Right cardiac atrium (tissue), 5 donors: Measurements from ENCODE around the gene GTF3C1. TPM values are rescaled to one million over a fixed set of nuclear protein-coding genes. Genes with fewer than 3 reads are reported as not detected.
A peak's percentile ranks its signal among the peaks of the same experiment; 100 is the strongest.

Experiments
- ATAC-seq, 2 donors: fragments of 200-7000 bp; cut with Tn5 transposase; one replicate each; pipeline versions ENCODE4 v1.8.0 to v1.9.1; 2020; ENCODE audit warnings: moderate library complexity in 2 of 2, mild to moderate bottlenecking in 1 of 2
- DNase-seq, 3 donors: peaks; one replicate each; pipeline ENCODE4 v3.0.0-alpha.2; 2020
- H3K27ac ChIP-seq: one replicate; pipeline ENCODE4 v1.5.1; 2013; ENCODE audit warnings: mild to moderate bottlenecking, low read length, control low read depth, moderate library complexity
- H3K27me3 ChIP-seq: one replicate; pipeline ENCODE4 v1.6.1; 2013; ENCODE audit not compliant: control insufficient read depth, insufficient read depth
- H3K4me1 ChIP-seq: one replicate; pipeline ENCODE4 v1.6.1; 2013; ENCODE audit warnings: low read length; ENCODE audit not compliant: control insufficient read depth, insufficient read depth
- H3K4me3 ChIP-seq: one replicate; pipeline ENCODE4 v1.5.1; 2013; ENCODE audit warnings: low read length, control low read depth
- H3K9me3 ChIP-seq: one replicate; pipeline ENCODE4 v1.6.1; 2013; ENCODE audit warnings: low read length; ENCODE audit not compliant: control insufficient read depth
- WGBS: extraction: QIAGEN DNeasy Blood & Tissue Kit; methylation state at CpG from one replicate; pipeline ENCODE4 v1.1.7; 2013; 5-methylcytosine and 5-hydroxymethylcytosine counted together
- intact Hi-C, 4 donors: fragments of 100-400 bp; cut with DNase I; formaldehyde crosslinking; loops; one replicate each; pipeline versions ENCODE4 v1.11.0 to v1.14.0; 2022 to 2023
- polyA plus RNA-seq: library from polyadenylated mRNA; stranded (reverse); fragments of 200-250 nt; gene quantifications from one replicate; pipeline ENCODE4 v1.2.3, GENCODE V29; 2013
- total RNA-seq, 4 donors: library from RNA; stranded (reverse); fragmentation: NEBNext Ultra II Directional; extraction: Animal tissue kit (Norgen Biotek cat#: 25700); gene quantifications; one replicate each; pipeline ENCODE4 v1.2.1, GENCODE V29; 2021
- donor health status: healthy with polysubstance abuse.
- donor health status: DM: no; HTN: yes; CAD: no.
- donor health status: DM: no; HTN: no; CAD: no.
- donor health status: DM: no; HTN: yes; CAD: no; lungs with severe emphysema.
- donor health status: DM: yes; HTN: yes; CAD: no.

Gene GTF3C1
- total and polyA plus RNA-seq, 5 donors: 49.0 to 58.6 (median 56.6) TPM

DNA sequence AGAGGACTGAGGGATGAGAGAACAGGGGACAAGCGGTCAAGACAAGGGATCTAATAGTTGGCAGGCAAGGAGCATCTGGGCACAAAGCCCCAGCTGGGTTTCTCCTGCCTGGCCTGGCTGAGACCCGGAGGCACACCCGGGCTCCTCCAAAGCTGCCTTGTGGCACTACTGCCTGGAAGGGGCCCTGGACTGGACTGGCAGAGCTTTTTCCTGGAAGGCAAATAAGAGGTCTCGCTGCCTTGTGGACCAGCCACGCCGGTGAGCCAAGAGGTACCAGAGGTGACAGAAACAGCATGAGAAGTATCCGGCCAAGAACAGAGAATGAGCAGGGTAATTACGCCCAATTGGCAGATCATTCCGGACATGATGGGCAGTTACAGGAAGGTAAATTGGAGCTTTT lies 64.6 kb downstream of the GTF3C1 start:
- Histone ChIP-seq H3K27ac (no peak overlapping the region), H3K4me3 (no peak overlapping the region), H3K27me3 (no peaks in the 10 kb centered on the region), H3K4me1 (no peaks in the 10 kb centered on the region), H3K9me3 (no peaks in the 10 kb centered on the region)
- intact Hi-C loops: no loop called here
- WGBS: 94% methylated on average over 9 of the region's 9 CpGs
- no peak for DNase-seq
- ATAC-seq: no peak

DNA sequence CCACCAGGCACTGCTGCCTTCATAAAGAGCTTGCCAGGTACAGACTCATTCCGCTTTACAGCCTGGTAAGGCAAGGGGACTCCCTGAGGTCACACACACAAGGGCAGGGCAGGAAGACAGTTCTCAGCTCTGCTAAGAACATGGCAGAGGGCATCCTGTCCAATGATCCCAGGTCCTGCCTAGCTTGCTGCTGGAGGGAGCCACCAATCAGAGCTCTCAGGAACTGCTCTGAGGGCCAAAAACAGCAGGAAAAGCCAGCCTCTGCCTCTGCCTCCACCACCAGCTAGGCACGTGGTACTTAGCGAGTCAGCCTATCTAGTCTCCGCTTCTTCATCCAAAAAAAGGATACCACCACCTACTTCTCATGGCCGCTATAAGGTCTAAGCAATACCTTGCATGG lies 66.1 kb downstream of the GTF3C1 start:
- intact Hi-C loops: no loop called here
- no peak for ATAC-seq
- Histone ChIP-seq H3K27me3 (no peaks in the 10 kb centered on the region), H3K27ac (no peak overlapping the region), H3K4me1 (no peaks in the 10 kb centered on the region), H3K4me3 (no peak overlapping the region), H3K9me3 (no peaks in the 10 kb centered on the region)
- WGBS: 86% methylated on average over 5 of the region's 5 CpGs
- peak in 1 of 3 donors; percentile 3 for DNase-seq

DNA sequence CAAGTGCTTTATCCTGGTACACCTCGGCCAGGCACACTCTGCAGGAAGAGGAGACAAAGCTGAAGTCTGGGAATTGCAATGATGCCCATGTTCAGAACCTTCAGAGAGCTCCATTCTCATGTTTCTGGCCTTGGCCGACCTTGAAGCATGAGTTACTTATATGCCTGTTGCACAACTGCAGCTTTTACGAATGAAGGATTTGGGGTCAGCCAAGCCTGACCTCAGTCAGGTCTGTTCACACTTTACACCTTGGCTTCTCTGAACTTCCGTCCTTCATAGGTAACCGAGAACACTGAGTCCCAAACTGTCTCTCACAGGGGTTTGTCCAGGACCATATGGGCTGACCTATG lies 66.7 kb downstream of the GTF3C1 start:
- DNase-seq: no peak
- Histone ChIP-seq H3K4me1 (no peaks in the 10 kb centered on the region), H3K27me3 (no peaks in the 10 kb centered on the region), H3K27ac (no peak overlapping the region), H3K9me3 (no peaks in the 10 kb centered on the region), H3K4me3 (no peak overlapping the region)
- intact Hi-C loops: no loop called here
- ATAC-seq: no peak
- WGBS: 90% methylated on average over 5 of the region's 5 CpGs

DNA sequence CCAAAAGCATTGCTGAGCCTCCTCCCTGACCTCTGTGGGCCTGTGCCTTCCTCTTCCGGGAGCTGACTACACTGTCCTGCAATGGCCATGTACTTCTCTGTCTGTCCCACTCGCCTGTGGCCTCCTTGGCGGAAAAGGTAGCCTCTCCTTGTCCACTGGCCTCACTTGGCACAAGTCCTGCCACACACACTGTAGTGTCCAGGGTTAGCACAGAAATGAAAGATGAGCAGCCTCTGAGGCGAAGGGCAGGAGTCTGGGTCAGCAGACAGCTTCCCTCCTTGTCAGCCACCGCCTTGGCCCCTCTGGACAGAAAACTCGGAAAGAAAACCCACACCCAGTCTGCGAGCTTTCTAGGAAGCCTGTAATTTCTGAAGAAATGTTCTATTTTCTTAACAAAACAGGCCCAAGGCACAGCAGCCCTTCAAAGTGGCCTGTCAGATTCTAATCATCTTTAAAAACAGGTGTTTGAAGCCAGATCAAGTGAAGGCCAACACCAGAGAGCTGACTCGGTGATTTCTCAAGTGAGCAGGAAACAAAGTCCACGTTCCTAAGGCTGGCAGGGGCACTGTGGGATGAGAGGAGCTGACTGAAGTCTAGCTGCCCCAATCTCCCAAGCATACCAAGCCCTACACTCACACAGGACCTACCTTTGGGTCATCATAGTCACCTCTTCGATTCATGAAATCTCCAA lies 67.2 kb downstream of the GTF3C1 start:
- Histone ChIP-seq H3K9me3 (no peaks in the 10 kb centered on the region), H3K4me3 (no peak overlapping the region), H3K27ac (no peak overlapping the region), H3K27me3 (no peaks in the 10 kb centered on the region), H3K4me1 (no peaks in the 10 kb centered on the region)
- WGBS: 91% methylated on average over 10 of the region's 10 CpGs
- intact Hi-C loops: no loop called here
- DNase-seq (peak in 1 of 3 donors; percentile 12), ATAC-seq (no peak)

DNA sequence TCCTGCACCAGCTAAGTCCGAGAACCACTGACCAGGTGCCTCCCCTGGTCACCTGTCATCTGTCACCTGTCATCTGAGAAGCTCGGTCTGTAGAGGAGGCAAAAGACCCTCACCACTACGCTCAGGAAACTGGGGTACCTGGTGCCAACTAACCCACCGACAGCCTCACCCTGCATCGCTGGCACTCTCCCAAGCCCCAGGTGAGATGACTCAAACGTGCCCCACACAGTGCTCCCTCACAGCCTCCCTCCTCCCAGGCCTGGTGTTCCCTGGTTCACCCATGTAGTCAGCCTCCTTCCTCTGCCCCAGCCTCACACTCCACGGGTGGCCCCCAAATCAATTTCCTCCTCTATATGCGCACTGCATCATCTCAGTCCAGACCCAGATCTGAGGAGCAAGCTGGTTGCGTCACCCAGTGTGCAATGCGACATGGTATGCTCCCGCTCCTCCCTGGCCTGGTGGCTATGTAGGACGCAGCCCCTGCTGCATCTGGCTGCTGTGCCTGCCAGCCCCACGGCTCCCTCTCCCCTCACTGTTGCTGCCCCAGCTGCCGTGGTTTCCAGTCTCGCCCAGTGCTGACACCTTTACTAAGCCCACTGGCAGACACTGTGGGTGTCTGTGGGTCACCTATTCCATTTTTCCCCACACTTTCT lies 68.3 kb downstream of the GTF3C1 start:
- no peaks in the 10 kb centered on the region for H3K4me1 ChIP-seq
- no peaks in the 10 kb centered on the region for H3K9me3 ChIP-seq
- WGBS: 87% methylated on average over 15 of the region's 15 CpGs
- no peak overlapping the region for H3K4me3 ChIP-seq
- intact Hi-C loops: no loop called here
- ATAC-seq (peak; percentile 30 to 35), DNase-seq (peak in 1 of 3 donors; percentile 40)
- no peaks in the 10 kb centered on the region for H3K27me3 ChIP-seq
- H3K27ac ChIP-seq: no peak overlapping the region

DNA sequence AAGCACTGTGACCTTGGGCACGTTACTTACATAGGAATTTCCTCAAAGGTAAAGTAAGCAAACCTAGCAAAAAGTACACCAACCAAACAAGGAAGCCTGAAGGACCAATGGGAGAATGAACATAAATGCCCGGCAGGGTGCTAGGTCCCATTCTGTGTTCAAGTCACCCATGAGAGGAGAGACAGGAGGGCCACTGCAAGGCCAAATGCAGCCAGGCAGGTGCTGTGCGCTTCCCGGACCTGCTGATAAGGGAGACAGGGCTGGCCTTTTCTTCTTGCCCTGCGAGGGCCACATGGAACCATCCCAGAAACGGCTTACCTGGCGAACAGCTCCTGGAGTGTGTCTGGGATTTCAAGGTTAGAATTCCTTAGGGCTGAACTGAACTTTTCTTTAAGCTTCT lies 69.0 kb downstream of the GTF3C1 start:
- H3K9me3 ChIP-seq: no peaks in the 10 kb centered on the region
- H3K27ac ChIP-seq: no peak overlapping the region
- no peak overlapping the region for H3K4me3 ChIP-seq
- no peaks in the 10 kb centered on the region for H3K27me3 ChIP-seq
- no peaks in the 10 kb centered on the region for H3K4me1 ChIP-seq
- WGBS: 90% methylated on average over 7 of the region's 7 CpGs
- no peak for DNase-seq
- no peak for ATAC-seq
- intact Hi-C loops: no loop called here

DNA sequence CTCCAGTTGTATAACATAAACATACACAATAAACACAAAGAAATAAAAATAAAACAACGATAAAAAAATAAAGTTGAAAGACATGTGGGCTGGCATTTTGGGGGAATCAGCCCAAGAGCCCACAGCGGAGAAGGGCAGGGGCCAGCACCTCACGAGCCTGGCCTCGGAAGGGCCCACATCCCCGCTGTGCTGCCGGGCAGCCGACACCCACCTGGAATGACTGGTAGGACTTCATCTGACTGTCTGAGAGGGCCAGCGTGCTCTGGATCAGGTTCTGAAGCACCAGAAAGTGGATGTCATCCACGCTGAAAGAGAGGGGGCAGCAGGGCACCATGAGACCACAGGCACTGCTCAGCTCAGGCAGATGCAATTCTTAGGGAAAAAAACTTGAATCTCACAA lies 73.5 kb downstream of the GTF3C1 start:
- intact Hi-C loops: no loop called here
- peak in 1 of 3 donors; percentile 37 for DNase-seq

DNA sequence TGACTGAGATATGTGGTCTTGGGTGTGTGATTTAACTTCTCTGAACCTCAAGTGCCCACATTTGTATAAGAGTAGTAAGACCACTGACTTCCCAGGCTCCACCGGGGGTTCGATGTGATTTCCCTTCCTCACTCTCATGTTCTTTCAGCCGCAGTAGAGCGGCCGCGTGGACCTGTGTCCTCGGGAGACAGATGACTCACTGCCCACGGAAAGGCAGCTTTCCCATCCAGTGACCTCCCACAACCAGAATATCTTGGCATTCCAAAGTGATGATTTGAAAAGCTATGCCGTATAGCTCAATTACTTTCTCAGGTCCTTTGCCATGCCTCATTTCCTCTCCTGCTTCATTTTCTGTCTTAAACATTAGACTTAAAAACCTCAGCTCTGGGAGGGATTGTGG lies 74.2 kb downstream of the GTF3C1 start:
- Histone ChIP-seq H3K4me1 (no peaks in the 10 kb centered on the region), H3K9me3 (no peaks in the 10 kb centered on the region), H3K27ac (no peak overlapping the region), H3K27me3 (no peaks in the 10 kb centered on the region), H3K4me3 (no peak overlapping the region)
- 66% methylated on average over 9 of the region's 9 CpGs for WGBS
- ATAC-seq: no peak
- no peak for DNase-seq
- intact Hi-C loops: no loop called here

More for the DNA sequence above, 73.5 kb downstream of the GTF3C1 start:
- Histone ChIP-seq H3K9me3 (no peaks in the 10 kb centered on the region), H3K27me3 (no peaks in the 10 kb centered on the region), H3K4me1 (no peaks in the 10 kb centered on the region), H3K27ac (no peak overlapping the region), H3K4me3 (no peak overlapping the region)
- no peak for ATAC-seq
- 95% methylated on average over 9 of the region's 9 CpGs for WGBS

DNA sequence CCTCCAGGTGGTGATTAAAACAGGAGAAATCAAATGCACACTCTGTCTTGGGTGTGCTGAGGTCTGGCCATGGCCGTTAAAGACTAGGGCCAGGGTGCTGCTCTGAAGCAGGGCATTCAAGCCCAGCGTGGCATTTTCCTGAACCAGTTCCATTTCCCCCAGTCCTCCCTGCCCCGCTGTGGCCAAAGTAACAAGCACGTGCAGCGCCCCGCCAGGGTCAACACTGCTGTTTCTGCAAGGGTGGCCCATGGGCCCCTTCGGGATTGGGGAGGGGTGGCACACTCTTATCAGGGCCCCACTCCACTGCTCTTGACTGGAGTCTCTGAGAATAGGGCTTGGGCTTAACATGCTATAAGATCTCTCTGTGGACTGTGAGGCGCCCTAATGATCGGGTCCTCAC lies 74.8 kb downstream of the GTF3C1 start:
- peak in 1 of 3 donors; percentile 38 for DNase-seq
- H3K9me3 ChIP-seq: no peaks in the 10 kb centered on the region
- intact Hi-C loops: no loop called here
- no peak overlapping the region for H3K27ac ChIP-seq
- no peak for ATAC-seq
- H3K27me3 ChIP-seq: no peaks in the 10 kb centered on the region
- 88% methylated on average over 9 of the region's 9 CpGs for WGBS
- no peak overlapping the region for H3K4me3 ChIP-seq
- H3K4me1 ChIP-seq: no peaks in the 10 kb centered on the region

DNA sequence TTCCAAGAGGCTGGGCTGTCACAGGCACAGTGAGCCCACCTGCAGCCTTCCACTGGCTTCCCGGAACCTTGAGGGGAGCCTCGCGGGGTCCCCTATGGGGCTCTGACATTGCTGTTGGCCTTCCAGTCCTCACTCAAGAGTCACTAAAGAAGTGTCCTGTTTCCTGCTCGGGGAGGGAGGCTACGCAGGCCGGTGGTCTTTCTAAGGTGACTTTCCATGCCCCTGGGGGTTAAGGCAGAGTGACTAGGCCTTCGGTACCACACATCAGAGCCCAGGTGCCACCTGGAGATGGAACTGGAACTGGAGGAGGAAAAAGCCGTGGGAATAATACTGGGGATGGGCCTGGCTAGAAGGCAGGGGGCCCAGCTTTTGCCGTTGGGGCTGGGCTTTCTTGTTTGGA lies 75.7 kb downstream of the GTF3C1 start:
- ATAC-seq: no peak
- intact Hi-C loops: no loop called here
- no peaks in the 10 kb centered on the region for H3K4me1 ChIP-seq
- peak in 1 of 3 donors; percentile 7 for DNase-seq
- H3K27me3 ChIP-seq: no peaks in the 10 kb centered on the region
- no peaks in the 10 kb centered on the region for H3K9me3 ChIP-seq
- no peak overlapping the region for H3K27ac ChIP-seq
- H3K4me3 ChIP-seq: no peak overlapping the region
- WGBS: 94% methylated on average over 9 of the region's 9 CpGs

DNA sequence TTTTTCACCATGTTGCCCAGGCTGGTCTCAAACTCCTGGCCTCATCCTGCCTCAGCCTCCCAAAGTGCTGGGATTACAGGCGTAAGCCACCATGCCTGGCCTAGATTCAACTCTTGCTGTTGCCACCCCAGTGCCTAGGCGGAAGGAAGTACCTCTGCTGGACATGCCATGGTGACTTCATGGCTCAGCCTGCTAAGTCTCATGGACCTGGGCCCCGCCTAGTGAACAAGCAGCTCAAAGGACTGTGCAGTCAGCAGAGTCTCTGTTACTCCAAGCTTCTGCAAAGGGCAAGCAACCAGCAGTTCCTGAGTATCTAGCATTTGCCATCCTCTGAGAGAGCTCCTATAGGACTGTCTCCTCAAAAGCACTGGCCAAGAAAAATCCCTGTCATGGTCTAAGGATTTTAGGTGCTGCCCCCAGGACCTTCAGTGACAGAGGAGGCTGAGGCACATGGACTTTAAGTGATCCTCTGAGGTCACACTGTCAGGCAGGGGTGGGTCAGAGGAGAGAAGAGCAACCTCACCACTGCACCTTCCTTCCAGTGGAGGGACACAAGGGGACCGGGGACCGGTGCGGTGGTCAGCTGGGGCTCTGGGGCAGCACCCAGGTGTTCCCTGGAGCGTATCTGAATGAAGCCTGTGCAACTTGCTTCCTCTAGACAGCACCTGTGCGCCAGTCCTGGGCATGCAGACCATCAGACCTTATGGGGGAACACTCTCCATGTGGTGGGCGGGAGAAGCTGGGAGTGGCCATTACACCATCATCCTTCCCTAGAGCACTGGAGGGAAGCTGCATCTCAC lies 76.4 kb downstream of the GTF3C1 start:
- WGBS: 97% methylated on average over 9 of the region's 9 CpGs
- Histone ChIP-seq H3K9me3 (no peaks in the 10 kb centered on the region), H3K4me3 (no peak overlapping the region), H3K27me3 (no peaks in the 10 kb centered on the region), H3K27ac (no peak overlapping the region), H3K4me1 (no peaks in the 10 kb centered on the region)
- DNase-seq: peak in 1 of 3 donors; percentile 27
- ATAC-seq: no peak
- intact Hi-C loops: no loop called here
